Adipocyte (in vitro differentiated cells): Measurements from ENCODE around the gene ZNF229.
"Not testable (repeated sequence)": the region's sequence is repeated elsewhere in the genome, so short reads cannot be mapped to it uniquely, and the experiment has no call there.

Experiments used
- DNase-seq: peaks from one replicate; pipeline ENCODE4 v3.0.0-alpha.2; 2015; ENCODE audit warnings: low read depth
- H3K27me3 ChIP-seq: replicated peaks from 2 replicates; pipeline ENCODE4 v1.7.0; 2013; ENCODE audit warnings: mild to moderate bottlenecking, low read length, moderate library complexity; ENCODE audit not compliant: control insufficient read depth, insufficient read depth
- H3K36me3 ChIP-seq: 2 replicates; pipeline ENCODE4 v1.7.0; 2013; ENCODE audit warnings: low read length, mild to moderate bottlenecking, moderate library complexity; ENCODE audit not compliant: control insufficient read depth, insufficient read depth, severe bottlenecking
- H3K4me1 ChIP-seq: 2 replicates; pipeline ENCODE4 v1.7.0; 2013; ENCODE audit warnings: mild to moderate bottlenecking, low read length, moderate library complexity; ENCODE audit not compliant: control insufficient read depth, insufficient read depth
- H3K4me3 ChIP-seq: 2 replicates; pipeline ENCODE4 v1.7.0; 2013; ENCODE audit warnings: mild to moderate bottlenecking, low read length, moderate library complexity
- H3K9ac ChIP-seq: 2 replicates; pipeline ENCODE4 v1.7.0; 2013; ENCODE audit warnings: mild to moderate bottlenecking, low read length, moderate library complexity
- H3K9me3 ChIP-seq: 2 replicates; pipeline ENCODE4 v1.7.0; 2013; ENCODE audit warnings: mild to moderate bottlenecking, low read length, moderate library complexity; ENCODE audit not compliant: control insufficient read depth

ZNF229 gene

GRCh38 chr19:44430956-44431355 lies 17.3 kb downstream of the ZNF229 start:
- H3K27me3 ChIP-seq, result no peaks in the 10 kb centered on the region
- no peak for DNase-seq
- H3K9ac ChIP-seq, result no peak overlapping the region
- no peaks in the 10 kb centered on the region for H3K4me1 ChIP-seq
- H3K36me3 ChIP-seq, result peaks cover 35% of the 10 kb centered on the region
- peaks cover 68% of the 10 kb centered on the region for H3K9me3 ChIP-seq
- H3K4me3 ChIP-seq, result peak overlapping the region; percentile 5

GRCh38 chr19:44415553-44415952 lies 32.7 kb downstream of the ZNF229 start:
- peaks cover 18% of the 10 kb centered on the region for H3K9me3 ChIP-seq
- H3K4me3 ChIP-seq, H3K36me3 ChIP-seq, H3K4me1 ChIP-seq, H3K27me3 ChIP-seq, H3K9ac ChIP-seq, DNase-seq: not testable (repeated sequence)

GRCh38 chr19:44401139-44402115 lies 46.8 kb downstream of the ZNF229 start, which contains the start of gene ZNF285:
Gene ZNF285 (minus strand): TSS chr19:44401608. CDS start chr19:44397213, 4,395 bp downstream.
- Histone ChIP-seq H3K9me3 (no peaks in the 10 kb centered on the region), H3K36me3 (no peaks in the 10 kb centered on the region), H3K4me3 (peak within 1 kb of the TSS; percentile 85), H3K27me3 (no peaks in the 10 kb centered on the region), H3K9ac (peak within 1 kb of the TSS; percentile 81), H3K4me1 (no peaks in the 10 kb centered on the region)
- peak; percentile 99 for DNase-seq

- DNase-seq, result peak; percentile 4
- not testable (repeated sequence) for H3K9me3 ChIP-seq
These were observed 59.0 kb downstream of the ZNF229 start for GRCh38 chr19:44389268-44389667.

More at GRCh38 chr19:44389268-44389667, 59.0 kb downstream of the ZNF229 start:
- not testable (repeated sequence) for H3K9ac ChIP-seq, H3K4me1 ChIP-seq, H3K4me3 ChIP-seq, H3K36me3 ChIP-seq, H3K27me3 ChIP-seq
